AG04450 (cell line): ENCODE measurements around the gene PLA2G4B. TPM values are rescaled to one million over a fixed set of nuclear protein-coding genes. Genes with fewer than 3 reads are reported as not detected.

Source experiments
- CTCF ChIA-PET: fragments of 300-600, 350-600 bp; formaldehyde crosslinking; extraction: SDS; loops from one replicate; lab custom pipeline; 2022; ENCODE audit warnings: antibody characterized with exemption, inconsistent platforms; lab: Charles Lee
- POLR2A ChIA-PET: fragments of 350-600 bp; formaldehyde crosslinking; extraction: SDS; loops from one replicate; lab custom pipeline; 2021; ENCODE audit warnings: antibody characterized with exemption, inconsistent platforms; lab: Yijun Ruan, JAX
- DNase-seq: peaks from one replicate; pipeline ENCODE4 v3.0.0-alpha.2; 2011; ENCODE audit warnings: low read depth, low spot score
- H3K27ac ChIP-seq: one replicate; pipeline ENCODE4 v1.5.1; 2012; ENCODE audit warnings: low read depth, low read length, control low read depth
- H3K27me3 ChIP-seq: one replicate; pipeline ENCODE4 v1.6.0; 2012; ENCODE audit warnings: low read length; ENCODE audit not compliant: control insufficient read depth, insufficient read depth
- H3K4me3 ChIP-seq: 2 replicates; pipeline ENCODE4 v1.5.1; 2011; ENCODE audit warnings: mild to moderate bottlenecking, low read depth, low read length, control low read depth
- H3K9me3 ChIP-seq: 2 replicates; pipeline ENCODE4 v1.5.1; 2012; ENCODE audit warnings: low read length; ENCODE audit not compliant: control insufficient read depth, insufficient read depth
- polyA plus RNA-seq: library from polyadenylated mRNA; depleted of rRNA; stranded (reverse); fragments of >200 nt; gene quantifications from 2 replicates; pipeline ENCODE4 v1.2.3, GENCODE V29; 2011
- TF ChIP-seq, protein P1 (sequence below): IDR thresholded peaks from 2 replicates; pipeline ENCODE4 v1.5.1; 2011; ENCODE audit warnings: low read depth, low read length, control low read depth, inconsistent platforms

PLA2G4B gene
- polyA plus RNA-seq, 1 experiment: 1.3 TPM

DNA sequence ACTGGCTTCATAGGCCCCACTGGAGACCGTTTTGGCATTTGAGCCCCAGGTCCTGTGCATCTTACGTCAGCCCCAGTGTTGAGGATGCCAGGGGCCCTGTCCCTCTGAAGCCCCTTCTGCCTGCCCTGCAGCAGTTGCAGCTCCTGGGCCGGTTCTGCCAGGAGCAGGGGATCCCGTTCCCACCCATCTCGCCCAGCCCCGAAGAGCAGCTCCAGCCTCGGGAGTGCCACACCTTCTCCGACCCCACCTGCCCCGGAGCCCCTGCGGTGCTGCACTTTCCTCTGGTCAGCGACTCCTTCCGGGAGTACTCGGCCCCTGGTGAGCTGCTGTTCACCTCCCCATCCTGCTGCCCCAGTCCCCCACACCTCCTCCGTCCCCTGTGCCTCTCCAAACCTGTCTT lies 8.6 kb downstream of the PLA2G4B start:
- TF ChIP-seq, protein P1, sequence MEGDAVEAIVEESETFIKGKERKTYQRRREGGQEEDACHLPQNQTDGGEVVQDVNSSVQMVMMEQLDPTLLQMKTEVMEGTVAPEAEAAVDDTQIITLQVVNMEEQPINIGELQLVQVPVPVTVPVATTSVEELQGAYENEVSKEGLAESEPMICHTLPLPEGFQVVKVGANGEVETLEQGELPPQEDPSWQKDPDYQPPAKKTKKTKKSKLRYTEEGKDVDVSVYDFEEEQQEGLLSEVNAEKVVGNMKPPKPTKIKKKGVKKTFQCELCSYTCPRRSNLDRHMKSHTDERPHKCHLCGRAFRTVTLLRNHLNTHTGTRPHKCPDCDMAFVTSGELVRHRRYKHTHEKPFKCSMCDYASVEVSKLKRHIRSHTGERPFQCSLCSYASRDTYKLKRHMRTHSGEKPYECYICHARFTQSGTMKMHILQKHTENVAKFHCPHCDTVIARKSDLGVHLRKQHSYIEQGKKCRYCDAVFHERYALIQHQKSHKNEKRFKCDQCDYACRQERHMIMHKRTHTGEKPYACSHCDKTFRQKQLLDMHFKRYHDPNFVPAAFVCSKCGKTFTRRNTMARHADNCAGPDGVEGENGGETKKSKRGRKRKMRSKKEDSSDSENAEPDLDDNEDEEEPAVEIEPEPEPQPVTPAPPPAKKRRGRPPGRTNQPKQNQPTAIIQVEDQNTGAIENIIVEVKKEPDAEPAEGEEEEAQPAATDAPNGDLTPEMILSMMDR: no peak
- H3K27me3 ChIP-seq: peaks cover 3% of the 10 kb centered on the region
- no peaks in the 10 kb centered on the region; the same call in 1 of the 2 replicates for H3K9me3 ChIP-seq
- H3K4me3 ChIP-seq: no peak overlapping the region
- DNase-seq: no peak
- no peak overlapping the region for H3K27ac ChIP-seq
- POLR2A ChIA-PET: interaction anchor here (0.9 kb wide), 1 partner anchor 15 kb away, joined by 3 read pairs; no protein-coding TSS in a partner anchor
- CTCF ChIA-PET: interaction anchor here (1.2 kb wide), 1 partner anchor 73 kb away, joined by 3 read pairs; the partner anchor contains the start of gene MAPKBP1

DNA sequence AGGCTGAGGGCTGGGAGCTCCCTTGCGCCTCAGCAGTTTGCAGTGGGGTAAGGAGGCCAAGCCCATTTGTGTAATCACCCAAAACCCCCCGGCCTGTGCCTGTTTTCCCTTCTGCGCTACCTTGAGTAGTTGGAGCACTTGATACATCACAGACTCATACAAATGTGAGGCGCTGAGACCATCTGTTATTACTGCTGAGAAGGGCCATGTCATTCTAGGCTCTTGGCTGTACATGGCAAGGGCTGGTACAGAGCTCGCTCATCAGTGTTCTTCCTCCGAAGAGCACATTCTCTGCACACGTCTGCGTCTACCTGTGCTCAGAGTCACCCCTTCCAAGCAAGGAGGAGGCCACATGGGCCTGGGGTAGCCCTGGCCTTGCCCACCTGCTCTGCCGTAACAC lies 9.3 kb downstream of the PLA2G4B start:
- DNase-seq: no peak
- Histone ChIP-seq H3K9me3 (no peaks in the 10 kb centered on the region; the same call in 1 of the 2 replicates), H3K27me3 (peaks cover 8% of the 10 kb centered on the region), H3K4me3 (no peak overlapping the region), H3K27ac (no peak overlapping the region)
- CTCF ChIA-PET: interaction anchor here (0.6 to 1.2 kb wide), 2 partner anchors 74 to 166 kb away, joined by 3 to 4 read pairs; partner anchors contain the start of gene MAPKBP1
- TF ChIP-seq, protein P1: no peak
- POLR2A ChIA-PET: no interaction called here

DNA sequence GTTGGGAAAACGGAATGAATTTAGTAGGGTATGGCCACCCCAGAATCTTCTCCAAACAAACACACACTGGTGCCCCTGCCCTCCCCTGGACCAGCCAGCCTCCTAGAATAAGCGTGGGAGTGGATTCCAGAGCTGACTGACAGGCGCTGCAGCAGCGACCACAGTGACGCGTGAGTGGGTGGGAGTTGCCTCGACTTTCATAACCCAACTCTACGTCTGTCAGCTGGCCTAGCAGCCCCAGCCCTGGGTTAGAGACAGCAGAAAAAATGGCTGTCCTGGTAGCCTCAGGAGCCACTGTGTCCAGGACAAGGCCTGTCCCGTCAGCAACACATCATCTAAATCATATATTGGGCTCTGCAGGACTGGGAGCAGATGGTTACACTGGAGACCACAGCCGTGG lies 10.0 kb downstream of the PLA2G4B start:
- Histone ChIP-seq H3K27ac (no peak overlapping the region), H3K27me3 (peaks cover 8% of the 10 kb centered on the region), H3K9me3 (no peaks in the 10 kb centered on the region; the same call in 1 of the 2 replicates), H3K4me3 (no peak overlapping the region)
- TF ChIP-seq, protein P1: no peak
- CTCF ChIA-PET: interaction anchor here (0.6 to 1.2 kb wide), 2 partner anchors 75 to 165 kb away, joined by 3 to 4 read pairs; partner anchors contain the start of gene MAPKBP1
- DNase-seq: no peak
- POLR2A ChIA-PET: no interaction called here

DNA sequence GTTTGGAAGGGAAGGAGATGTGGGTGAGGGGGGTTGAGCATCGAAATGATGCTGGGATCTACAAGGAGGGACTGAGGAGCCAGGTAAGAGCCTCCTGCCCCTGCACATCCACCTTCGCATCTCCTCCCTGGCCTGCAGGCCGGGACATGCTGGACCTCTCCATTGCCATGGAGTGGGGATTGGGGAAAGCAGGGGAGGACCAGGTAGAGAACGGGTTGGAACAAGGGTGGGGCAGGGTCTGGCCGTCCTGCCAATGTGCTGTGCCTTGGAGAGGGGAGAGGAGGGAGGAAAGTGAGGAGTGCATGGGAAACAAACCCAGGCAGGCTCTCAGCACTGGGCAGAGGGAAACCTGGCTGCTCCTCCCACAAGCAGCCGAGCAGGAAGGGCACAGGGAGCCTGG lies 10.6 kb downstream of the PLA2G4B start:
- Histone ChIP-seq H3K27ac (no peak overlapping the region), H3K27me3 (peaks cover 8% of the 10 kb centered on the region), H3K9me3 (no peaks in the 10 kb centered on the region; the same call in 1 of the 2 replicates), H3K4me3 (no peak overlapping the region)
- POLR2A ChIA-PET: no interaction called here
- no peak for DNase-seq
- TF ChIP-seq, protein P1: no peak
- CTCF ChIA-PET: interaction anchor here (1.2 kb wide), 1 partner anchor 55 kb away, joined by 4 read pairs; no protein-coding TSS in a partner anchor

DNA sequence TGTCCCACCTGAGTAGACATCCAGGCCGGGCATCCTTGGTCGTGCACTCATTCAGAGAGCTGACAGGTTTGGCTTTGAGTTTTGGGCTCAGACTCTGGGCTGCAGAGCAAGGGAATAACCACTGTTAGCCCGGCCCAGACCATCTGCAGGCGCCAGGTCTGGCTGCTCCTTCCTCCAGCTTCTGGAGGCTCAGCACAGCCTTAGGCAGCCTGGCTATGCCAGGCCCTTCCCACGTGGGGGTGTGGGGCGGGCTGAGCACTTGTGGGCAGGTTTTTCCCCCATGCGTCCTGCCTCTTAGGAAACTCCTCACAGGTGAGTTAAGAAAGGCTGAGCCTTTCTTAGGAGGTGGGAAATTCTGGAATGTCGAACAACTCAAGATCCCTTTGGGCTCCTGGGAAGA lies 11.2 kb downstream of the PLA2G4B start:
- H3K9me3 ChIP-seq: no peaks in the 10 kb centered on the region; the same call in 1 of the 2 replicates
- no peak for DNase-seq
- TF ChIP-seq, protein P1: no peak
- H3K27me3 ChIP-seq: peaks cover 9% of the 10 kb centered on the region
- H3K4me3 ChIP-seq: no peak overlapping the region
- ChIA-PET CTCF (interaction anchor here (0.6 to 1.2 kb wide), 2 partner anchors 55 to 329 kb away, joined by 3 to 4 read pairs; no protein-coding TSS in a partner anchor), POLR2A (no interaction called here)
- H3K27ac ChIP-seq: no peak overlapping the region
